Breast epithelium (tissue), 4 donors: Measurements from ENCODE around the gene SLC41A3. TPM values are rescaled to one million over a fixed set of nuclear protein-coding genes. Genes with fewer than 3 reads are reported as not detected.

Source experiments
- DNase-seq, 2 donors: peaks; one replicate each; pipeline ENCODE4 v3.0.0-alpha.2; 2019; ENCODE audit warnings: low spot score in 2 of 2
- H3K27ac ChIP-seq, 2 donors: fragments of 200-600 bp; sonication (generic) in 1 of 2; one replicate each; pipeline ENCODE4 v1.5.1; 2016 to 2019; ENCODE audit warnings: mild to moderate bottlenecking in 1 of 2
- H3K27me3 ChIP-seq, 2 donors: fragments of 200-600 bp; sonication (generic) in 1 of 2; one replicate each; pipeline versions ENCODE4 v1.5.1 to v1.6.0; 2017 to 2019; ENCODE audit warnings: control low read depth in 1 of 2, mild to moderate bottlenecking in 1 of 2
- H3K36me3 ChIP-seq: fragments of 200-600 bp; one replicate; pipeline ENCODE4 v1.5.1; 2019
- H3K4me1 ChIP-seq, 2 donors: fragments of 200-600 bp; sonication (generic); one replicate each; pipeline ENCODE4 v1.5.1; 2016 to 2019; ENCODE audit warnings: control low read depth in 1 of 2
- H3K4me3 ChIP-seq, 3 donors: fragments of 200-600 bp; sonication (generic); 1 replicate in 2 of 3; 2 replicates in 1 of 3; pipeline ENCODE4 v1.5.1; 2016 to 2019; ENCODE audit warnings: mild to moderate bottlenecking in 3 of 3, moderate library complexity in 2 of 3
- H3K9me3 ChIP-seq, 2 donors: fragments of 200-600 bp; sonication (generic) in 1 of 2; one replicate each; pipeline ENCODE4 v1.5.1; 2016 to 2019; ENCODE audit warnings: control low read depth in 1 of 2
- CTCF ChIP-seq, 3 donors: fragments of 450-650 bp; IDR thresholded peaks; one replicate each; pipeline ENCODE4 v1.5.1; 2016 to 2017; ENCODE audit warnings: antibody characterized with exemption in 3 of 3, mild to moderate bottlenecking in 3 of 3, moderate library complexity in 3 of 3
- POLR2A ChIP-seq: fragments of 450-650 bp; IDR thresholded peaks from one replicate; pipeline ENCODE4 v1.6.1; 2016; ENCODE audit warnings: antibody characterized with exemption, mild to moderate bottlenecking, moderate library complexity
- POLR2AphosphoS5 ChIP-seq, 3 donors: sonication (generic); formaldehyde crosslinking; IDR thresholded peaks; one replicate each; pipeline ENCODE4 v1.6.1; 2017; ENCODE audit warnings: antibody characterized with exemption in 3 of 3
- intact Hi-C: fragments of 100-400 bp; cut with DNase I; formaldehyde crosslinking; loops from one replicate; pipeline ENCODE4 v1.15.1; 2023; ENCODE audit warnings: low total_unique reads
- total RNA-seq, 3 donors: library from RNA; depleted of rRNA; stranded (reverse); fragments of >200 nt; gene quantifications; one replicate each; pipeline ENCODE4 v1.1.0, GENCODE V29; 2016

The SLC41A3 gene
- total RNA-seq, 3 donors from 2014 or later, result 42.6 to 53.7 (median 50.1) TPM

- no peaks in the 10 kb centered on the region for H3K36me3 ChIP-seq
- intact Hi-C loops, result no loop called here
- DNase-seq, result no peak
- no peaks in the 10 kb centered on the region for H3K27me3 ChIP-seq
- TF ChIP-seq POLR2A (no peak), CTCF (IDR thresholded peaks at IDR 0.05) (no peak), POLR2AphosphoS5 (IDR thresholded peaks at IDR 0.05) (no peak)
- H3K27ac ChIP-seq, result no peak overlapping the region
- no peaks in the 10 kb centered on the region for H3K4me1 ChIP-seq
- no peak overlapping the region for H3K4me3 ChIP-seq
- no peaks in the 10 kb centered on the region for H3K9me3 ChIP-seq
Measured at GRCh38 chr3:126014252-126014651, 69.7 kb downstream of the SLC41A3 start.

- TF ChIP-seq CTCF (IDR thresholded peaks at IDR 0.05) (no peak), POLR2AphosphoS5 (IDR thresholded peaks at IDR 0.05) (no peak), POLR2A (no peak)
- no peaks in the 10 kb centered on the region for H3K27me3 ChIP-seq
- no peaks in the 10 kb centered on the region for H3K4me1 ChIP-seq
- H3K27ac ChIP-seq, result no peak overlapping the region
- intact Hi-C loops, result no loop called here
- no peaks in the 10 kb centered on the region for H3K36me3 ChIP-seq
- no peak for DNase-seq
- H3K4me3 ChIP-seq, result no peak overlapping the region
- H3K9me3 ChIP-seq, result no peaks in the 10 kb centered on the region
Measured at GRCh38 chr3:126013751-126014156, 70.2 kb downstream of the SLC41A3 start.

GRCh38 chr3:126009181-126009580, 74.7 kb downstream of the SLC41A3 start:
- Histone ChIP-seq H3K9me3 (no peaks in the 10 kb centered on the region), H3K27me3 (no peaks in the 10 kb centered on the region), H3K4me3 (no peak overlapping the region), H3K36me3 (peaks cover 8% of the 10 kb centered on the region), H3K4me1 (no peaks in the 10 kb centered on the region), H3K27ac (no peak overlapping the region)
- intact Hi-C loops, result no loop called here
- TF ChIP-seq POLR2AphosphoS5 (IDR thresholded peaks at IDR 0.05) (no peak), CTCF (IDR thresholded peaks at IDR 0.05) (no peak), POLR2A (no peak)
- no peak for DNase-seq

- intact Hi-C loops, result no loop called here
- no peaks in the 10 kb centered on the region for H3K27me3 ChIP-seq
- H3K36me3 ChIP-seq, result peaks cover 8% of the 10 kb centered on the region
- H3K27ac ChIP-seq, result no peak overlapping the region
- DNase-seq, result no peak
- no peaks in the 10 kb centered on the region for H3K4me1 ChIP-seq
- H3K9me3 ChIP-seq, result no peaks in the 10 kb centered on the region
- no peak overlapping the region for H3K4me3 ChIP-seq
- no peak for TF ChIP-seq POLR2AphosphoS5 (IDR thresholded peaks at IDR 0.05)
- no peak for TF ChIP-seq CTCF (IDR thresholded peaks at IDR 0.05)
- no peak for TF ChIP-seq POLR2A
Measured at GRCh38 chr3:126008219-126008618, 75.7 kb downstream of the SLC41A3 start.

GRCh38 chr3:126005951-126006350, 78.0 kb downstream of the SLC41A3 start:
- Histone ChIP-seq H3K27ac (no peak overlapping the region), H3K36me3 (peaks cover 8% of the 10 kb centered on the region)

More at GRCh38 chr3:126005951-126006350, 78.0 kb downstream of the SLC41A3 start:
- H3K4me1 ChIP-seq, result no peaks in the 10 kb centered on the region
- intact Hi-C loops, result no loop called here
- no peak for DNase-seq
- no peak overlapping the region for H3K4me3 ChIP-seq
- no peak for TF ChIP-seq CTCF (IDR thresholded peaks at IDR 0.05)
- no peak for TF ChIP-seq POLR2AphosphoS5 (IDR thresholded peaks at IDR 0.05)
- no peak for TF ChIP-seq POLR2A
- H3K27me3 ChIP-seq, result no peaks in the 10 kb centered on the region
- H3K9me3 ChIP-seq, result peaks cover 7 to 9% of the 10 kb centered on the region in 2 donors
